ENCODE data around the gene UNC45B. TPM values are rescaled to one million over a fixed set of nuclear protein-coding genes. Genes with fewer than 3 reads are reported as not detected.
"Not testable (repeated sequence)": the region's sequence is repeated elsewhere in the genome, so short reads cannot be mapped to it uniquely, and the experiment has no call there.

The UNC45B gene, protein sequence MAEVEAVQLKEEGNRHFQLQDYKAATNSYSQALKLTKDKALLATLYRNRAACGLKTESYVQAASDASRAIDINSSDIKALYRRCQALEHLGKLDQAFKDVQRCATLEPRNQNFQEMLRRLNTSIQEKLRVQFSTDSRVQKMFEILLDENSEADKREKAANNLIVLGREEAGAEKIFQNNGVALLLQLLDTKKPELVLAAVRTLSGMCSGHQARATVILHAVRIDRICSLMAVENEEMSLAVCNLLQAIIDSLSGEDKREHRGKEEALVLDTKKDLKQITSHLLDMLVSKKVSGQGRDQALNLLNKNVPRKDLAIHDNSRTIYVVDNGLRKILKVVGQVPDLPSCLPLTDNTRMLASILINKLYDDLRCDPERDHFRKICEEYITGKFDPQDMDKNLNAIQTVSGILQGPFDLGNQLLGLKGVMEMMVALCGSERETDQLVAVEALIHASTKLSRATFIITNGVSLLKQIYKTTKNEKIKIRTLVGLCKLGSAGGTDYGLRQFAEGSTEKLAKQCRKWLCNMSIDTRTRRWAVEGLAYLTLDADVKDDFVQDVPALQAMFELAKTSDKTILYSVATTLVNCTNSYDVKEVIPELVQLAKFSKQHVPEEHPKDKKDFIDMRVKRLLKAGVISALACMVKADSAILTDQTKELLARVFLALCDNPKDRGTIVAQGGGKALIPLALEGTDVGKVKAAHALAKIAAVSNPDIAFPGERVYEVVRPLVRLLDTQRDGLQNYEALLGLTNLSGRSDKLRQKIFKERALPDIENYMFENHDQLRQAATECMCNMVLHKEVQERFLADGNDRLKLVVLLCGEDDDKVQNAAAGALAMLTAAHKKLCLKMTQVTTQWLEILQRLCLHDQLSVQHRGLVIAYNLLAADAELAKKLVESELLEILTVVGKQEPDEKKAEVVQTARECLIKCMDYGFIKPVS
- 223 TPM for total RNA-seq
- long read RNA-seq, full-length matches to known transcripts = 238 of 425 reads
- long read RNA-seq, partial matches to known transcripts = 41 of 425 reads
- long read RNA-seq, other reads (novel, unspliced or antisense) = 146 of 425 reads

GRCh38 chr17:35147375-35147905 lies at the start of gene UNC45B:
UNC45B (plus strand) TSS chr17:35147817; CDS start chr17:35148264, 447 bp downstream.
- peak; percentile 92 for ATAC-seq
- DNase-seq (ENCODE audit: missing footprints) = no peak
- intact Hi-C loops (cut with DNase I) = loop anchor here (1.0 kb wide), 1 partner anchor 96 kb away; the partner anchor contains the start of gene SLFN5

GRCh38 chr17:35099908-35100307 lies 47.7 kb upstream of the UNC45B start:
- ATAC-seq (no peak), DNase-seq (ENCODE audit: missing footprints) (no peak)
- intact Hi-C loops (cut with DNase I) = no loop called here

- ATAC-seq (no peak), DNase-seq (ENCODE audit: missing footprints) (no peak)
- intact Hi-C loops (cut with DNase I) = no loop called here
Observed at GRCh38 chr17:35101036-35101435, 46.6 kb upstream of the UNC45B start.

GRCh38 chr17:35101725-35102124 lies 45.9 kb upstream of the UNC45B start:
- intact Hi-C loops (cut with DNase I) = no loop called here
- DNase-seq (ENCODE audit: missing footprints) = no peak
- no peak for ATAC-seq

- intact Hi-C loops (cut with DNase I) = no loop called here
- no peak for ATAC-seq
- DNase-seq (ENCODE audit: missing footprints) = no peak
Observed at GRCh38 chr17:35103271-35103670, 44.3 kb upstream of the UNC45B start.

DNA sequence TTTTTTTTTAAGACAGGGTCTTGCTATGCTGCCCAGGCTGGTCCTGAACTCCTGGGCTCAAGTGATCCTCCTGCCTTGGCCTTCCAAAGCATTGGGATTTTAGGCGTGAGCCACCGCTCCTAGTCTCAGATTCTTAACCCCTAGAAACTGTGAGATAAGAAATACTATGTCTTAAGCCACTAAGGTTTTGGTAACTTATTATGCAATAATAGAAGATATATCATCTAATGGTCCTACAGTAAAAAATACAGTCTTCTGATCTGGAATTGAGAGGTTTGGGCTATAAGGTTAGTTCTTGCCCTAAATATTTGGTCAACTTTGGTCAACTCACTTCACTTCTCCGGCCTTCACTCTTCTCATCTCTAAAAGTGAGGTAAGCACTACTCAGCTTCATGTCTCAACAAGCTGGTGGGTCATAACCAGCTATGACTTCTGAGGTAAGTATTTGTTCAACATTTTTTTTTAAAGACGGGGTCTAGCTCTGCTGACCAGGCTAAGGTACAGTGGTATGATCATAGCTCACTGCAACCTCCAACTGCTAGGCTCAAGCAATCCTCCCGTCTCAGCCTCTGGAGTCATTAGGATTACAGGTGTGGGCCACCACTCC lies 42.7 kb upstream of the UNC45B start:
- no peak for DNase-seq (ENCODE audit: missing footprints)
- intact Hi-C loops (cut with DNase I) = no loop called here
- ATAC-seq = no peak

DNA sequence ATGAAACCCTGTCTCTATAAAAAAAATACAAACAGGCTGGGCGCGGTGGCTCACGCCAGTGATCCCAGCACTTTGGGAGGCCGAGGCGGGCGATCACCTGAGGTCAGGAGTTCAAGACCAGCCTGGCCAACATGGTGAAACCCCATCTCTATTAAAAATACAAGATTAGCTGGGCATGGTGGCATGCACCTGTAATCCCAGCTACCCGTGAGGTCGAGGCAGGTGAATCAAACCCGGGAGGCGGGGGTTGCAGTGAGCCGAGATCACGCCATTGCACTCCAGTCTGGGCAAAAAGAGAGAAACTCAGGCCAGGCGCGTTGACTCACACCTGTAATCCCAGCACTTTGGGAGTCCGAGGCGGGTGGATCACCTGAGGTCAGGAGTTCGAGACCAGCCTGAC lies 36.8 kb upstream of the UNC45B start:
- intact Hi-C loops (cut with DNase I); ATAC-seq: not testable (repeated sequence)

DNA sequence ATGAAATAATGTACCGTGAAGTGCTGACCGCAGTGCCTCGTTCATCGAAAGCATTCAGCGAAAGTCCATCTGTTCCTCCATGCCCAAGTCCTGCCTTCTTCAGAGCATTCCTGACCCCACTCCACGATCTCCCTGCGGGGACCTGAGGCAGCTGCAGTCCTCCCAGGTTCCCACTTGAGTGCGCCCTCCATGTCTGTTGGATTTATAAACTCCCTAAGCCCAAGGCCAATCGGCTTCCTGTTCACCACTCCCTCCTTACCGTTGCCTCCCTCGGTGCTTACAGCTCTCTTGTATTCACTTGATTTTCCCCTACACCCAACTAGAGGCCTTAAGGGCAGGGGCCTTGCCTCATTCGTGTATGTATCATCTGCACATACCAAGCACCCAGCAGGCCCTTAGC lies 30.8 kb upstream of the UNC45B start:
- intact Hi-C loops (cut with DNase I) = no loop called here
- no peak for DNase-seq (ENCODE audit: missing footprints)

More for the DNA sequence above, 36.8 kb upstream of the UNC45B start:
- DNase-seq (ENCODE audit: missing footprints) = not testable (repeated sequence)

GRCh38 chr17:35117984-35118383 lies 29.6 kb upstream of the UNC45B start:
- no peak for ATAC-seq
- intact Hi-C loops (cut with DNase I) = loop anchor here (2.0 kb wide), 1 partner anchor 575 kb away; no protein-coding TSS in a partner anchor
- DNase-seq (ENCODE audit: missing footprints) = no peak

More for the DNA sequence above, 30.8 kb upstream of the UNC45B start:
- ATAC-seq = no peak

GRCh38 chr17:35119370-35120165 lies 28.0 kb upstream of the UNC45B start, which contains the start of gene RAD51D:
RAD51D (minus strand) TSS chr17:35119860; CDS start chr17:35119613, 247 bp downstream.
- ATAC-seq (peak; percentile 97), DNase-seq (ENCODE audit: missing footprints) (peak; percentile 89)
- intact Hi-C loops (cut with DNase I) = loop anchor here (1.0 to 2.0 kb wide), 3 partner anchors 122 to 699 kb away; no protein-coding TSS in a partner anchor

- intact Hi-C loops (cut with DNase I) = no loop called here
- DNase-seq (ENCODE audit: missing footprints) = no peak
- ATAC-seq = no peak
Observed at GRCh38 chr17:35121315-35121714, 26.3 kb upstream of the UNC45B start, which contains the start of gene FNDC8. FNDC8 (plus strand) TSS chr17:35121615; CDS start chr17:35121694, 79 bp downstream.

DNA sequence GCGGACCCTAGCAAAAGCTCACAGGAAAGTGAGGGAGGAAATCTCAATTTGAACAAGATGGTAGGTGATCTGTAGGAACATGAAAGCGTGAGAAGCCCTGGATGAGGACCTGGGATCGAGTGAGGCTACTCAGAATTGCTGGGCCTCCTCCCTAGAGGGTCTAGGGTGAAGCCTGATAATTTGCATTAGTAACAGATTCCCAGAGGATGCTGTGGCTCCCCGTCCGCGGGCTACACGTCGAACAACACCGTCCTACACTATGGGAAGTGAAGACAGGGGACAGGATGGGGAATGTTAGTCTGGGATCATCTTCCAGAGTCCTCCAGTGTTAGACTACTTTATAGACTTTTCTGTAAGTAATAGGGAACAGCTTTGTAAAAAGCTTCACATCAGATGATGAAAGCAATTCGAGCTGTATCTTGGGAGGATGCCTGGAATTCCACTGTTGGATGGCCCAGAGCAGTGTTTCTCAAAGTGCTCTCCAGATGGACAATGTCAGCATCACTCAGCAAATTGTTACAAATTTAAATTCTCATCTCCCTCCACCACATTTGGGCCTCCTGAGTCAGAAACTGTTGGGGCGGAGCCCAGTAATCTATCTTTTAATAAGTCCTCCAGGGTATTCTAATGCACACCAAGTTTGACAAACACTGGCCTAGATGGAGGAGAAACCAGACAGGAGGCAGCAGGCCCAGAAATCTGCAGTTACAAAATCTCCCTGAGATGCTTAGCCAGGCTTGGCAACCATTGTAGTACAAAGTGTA lies 19.7 kb upstream of the UNC45B start:
- peak; percentile 92 for ATAC-seq
- DNase-seq (ENCODE audit: missing footprints) = no peak
- intact Hi-C loops (cut with DNase I) = no loop called here

- intact Hi-C loops (cut with DNase I) = no loop called here
- DNase-seq (ENCODE audit: missing footprints) = no peak
- no peak for ATAC-seq
Observed at GRCh38 chr17:35129154-35129972, 18.3 kb upstream of the UNC45B start.

- DNase-seq (ENCODE audit: missing footprints) (no peak), ATAC-seq (no peak)
- intact Hi-C loops (cut with DNase I) = no loop called here
Observed at GRCh38 chr17:35129973-35130351, 17.7 kb upstream of the UNC45B start.

- intact Hi-C loops (cut with DNase I) = no loop called here
- ATAC-seq = no peak
- no peak for DNase-seq (ENCODE audit: missing footprints)
Observed at GRCh38 chr17:35130392-35130791, 17.2 kb upstream of the UNC45B start.

DNA sequence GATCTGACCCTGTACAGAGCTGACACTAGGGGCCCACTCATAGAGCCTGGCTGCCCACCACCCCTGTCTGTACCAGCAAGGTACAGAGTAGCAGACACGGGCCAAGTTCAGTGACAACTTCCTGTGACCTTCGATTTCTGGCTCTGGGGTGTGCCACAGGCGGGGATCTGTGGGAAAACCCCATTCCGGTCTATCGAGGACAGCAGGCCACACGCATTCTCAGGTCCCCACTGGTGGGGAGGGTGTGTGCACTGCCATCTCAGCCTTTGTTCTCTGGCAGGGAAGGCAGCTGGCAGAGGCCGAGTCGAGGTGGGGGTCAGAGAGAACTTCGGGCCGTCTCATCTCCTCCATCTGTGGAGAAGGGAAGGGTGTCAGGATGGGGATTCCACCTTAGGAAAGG lies 15.5 kb upstream of the UNC45B start:
- ATAC-seq (no peak), DNase-seq (ENCODE audit: missing footprints) (no peak)
- intact Hi-C loops (cut with DNase I) = no loop called here
